KOPT-K1 (cell line): ENCODE data around the gene TBL3.

ENCODE experiments used
- H3K27ac ChIP-seq: fragments of 200-600 bp; sonication (generic); 2 replicates; pipeline ENCODE4 v1.5.1; 2016; ENCODE audit warnings: antibody characterized with exemption, mild to moderate bottlenecking, low read depth, low read length; ENCODE audit not compliant: poor library complexity, severe bottlenecking
- H3K36me3 ChIP-seq: fragments of 200-600 bp; sonication (generic); 2 replicates; pipeline ENCODE4 v1.5.1; 2017; ENCODE audit warnings: antibody characterized with exemption, mild to moderate bottlenecking, low read length, moderate library complexity; ENCODE audit not compliant: insufficient read depth
- H3K9me3 ChIP-seq: fragments of 200-600 bp; sonication (generic); 2 replicates; pipeline ENCODE4 v1.5.1; 2017; ENCODE audit warnings: antibody characterized with exemption, low read length, mild to moderate bottlenecking; ENCODE audit not compliant: insufficient read depth, poor library complexity, severe bottlenecking

Gene TBL3

GRCh38 chr16:1981398-1981836 is 9.6 kb downstream of the TBL3 start, which contains the start of gene NOXO1:
Gene NOXO1 (minus strand): TSS chr16:1981469. CDS start chr16:1981179, 290 bp downstream.
- no peak within 1 kb of the TSS for H3K27ac ChIP-seq
- H3K9me3 ChIP-seq: no peaks in the 10 kb centered on the region
- H3K36me3 ChIP-seq: peaks cover 40% of the 10 kb centered on the region

GRCh38 chr16:1982013-1982433 is 10.2 kb downstream of the TBL3 start:
- no peaks in the 10 kb centered on the region for H3K9me3 ChIP-seq
- H3K27ac ChIP-seq: no peak overlapping the region
- peaks cover 38% of the 10 kb centered on the region for H3K36me3 ChIP-seq

GRCh38 chr16:1982991-1983543 is 11.2 kb downstream of the TBL3 start:
- Histone ChIP-seq H3K9me3 (no peaks in the 10 kb centered on the region), H3K27ac (peak overlapping the region; percentile 64)

GRCh38 chr16:1983544-1984346 is 11.9 kb downstream of the TBL3 start, which contains the start of gene GFER:
Gene GFER (plus strand): TSS chr16:1984193. CDS start chr16:1984219, 26 bp downstream.
- H3K9me3 ChIP-seq: no peaks in the 10 kb centered on the region
- peak within 1 kb of the TSS; percentile 64 for H3K27ac ChIP-seq

More at GRCh38 chr16:1982991-1983543, 11.2 kb downstream of the TBL3 start:
- H3K36me3 ChIP-seq: peaks cover 28% of the 10 kb centered on the region; the same call in 1 of the 2 replicates

GRCh38 chr16:1984347-1985225 is 12.7 kb downstream of the TBL3 start:
- Histone ChIP-seq H3K9me3 (no peaks in the 10 kb centered on the region), H3K27ac (peak overlapping the region; percentile 64), H3K36me3 (peaks cover 17% of the 10 kb centered on the region; the same call in 1 of the 2 replicates)

More at GRCh38 chr16:1983544-1984346, 11.9 kb downstream of the TBL3 start, which contains the start of gene GFER:
- peaks cover 21% of the 10 kb centered on the region; the same call in 1 of the 2 replicates for H3K36me3 ChIP-seq

GRCh38 chr16:1985466-1986150 is 13.8 kb downstream of the TBL3 start:
- Histone ChIP-seq H3K9me3 (no peaks in the 10 kb centered on the region), H3K27ac (peak overlapping the region; percentile 64), H3K36me3 (peaks cover 15% of the 10 kb centered on the region; the same call in 1 of the 2 replicates)

- Histone ChIP-seq H3K27ac (no peak overlapping the region), H3K9me3 (no peaks in the 10 kb centered on the region)
Observed at GRCh38 chr16:1987198-1987597, 15.3 kb downstream of the TBL3 start.

GRCh38 chr16:1989209-1990100 is 17.6 kb downstream of the TBL3 start, which contains the start of gene SYNGR3:
Gene SYNGR3 (plus strand): TSS chr16:1989970. CDS start chr16:1990103, 133 bp downstream.
- Histone ChIP-seq H3K9me3 (no peaks in the 10 kb centered on the region), H3K27ac (no peak within 1 kb of the TSS), H3K36me3 (peaks cover 15% of the 10 kb centered on the region; the same call in 1 of the 2 replicates)

More at GRCh38 chr16:1987198-1987597, 15.3 kb downstream of the TBL3 start:
- peaks cover 15% of the 10 kb centered on the region; the same call in 1 of the 2 replicates for H3K36me3 ChIP-seq

- H3K36me3 ChIP-seq: peaks cover 15% of the 10 kb centered on the region; the same call in 1 of the 2 replicates
- H3K27ac ChIP-seq: no peak overlapping the region
- no peaks in the 10 kb centered on the region for H3K9me3 ChIP-seq
Observed at GRCh38 chr16:1990101-1990350, 18.2 kb downstream of the TBL3 start.

- Histone ChIP-seq H3K9me3 (no peaks in the 10 kb centered on the region), H3K36me3 (peaks cover 18% of the 10 kb centered on the region; the same call in 1 of the 2 replicates), H3K27ac (no peak overlapping the region)
Observed at GRCh38 chr16:1990351-1991134, 18.7 kb downstream of the TBL3 start.

- peaks cover 16% of the 10 kb centered on the region; the same call in 1 of the 2 replicates for H3K36me3 ChIP-seq
- H3K27ac ChIP-seq: no peak overlapping the region
- H3K9me3 ChIP-seq: no peaks in the 10 kb centered on the region
Observed at GRCh38 chr16:1991135-1991551, 19.3 kb downstream of the TBL3 start.

GRCh38 chr16:1991588-1991947 is 19.7 kb downstream of the TBL3 start:
- Histone ChIP-seq H3K36me3 (peaks cover 11% of the 10 kb centered on the region; the same call in 1 of the 2 replicates), H3K27ac (no peak overlapping the region), H3K9me3 (no peaks in the 10 kb centered on the region)
